Testis (tissue), 3 donors: ENCODE data around the gene KISS1R. TPM values are rescaled to one million over a fixed set of nuclear protein-coding genes. Genes with fewer than 3 reads are reported as not detected.

Experiments
- DNase-seq: peaks from one replicate; pipeline ENCODE4 v3.0.0-alpha.2; 2019
- H3K27ac ChIP-seq, 2 donors: fragments of 200-600 bp; sonication (generic); one replicate each; pipeline ENCODE4 v1.5.1; 2019
- H3K27me3 ChIP-seq: fragments of 200-600 bp; sonication (generic); one replicate; pipeline ENCODE4 v1.5.1; 2019
- H3K36me3 ChIP-seq: fragments of 200-600 bp; sonication (generic); one replicate; pipeline ENCODE4 v1.5.1; 2017; ENCODE audit warnings: low read depth; ENCODE audit errors: missing control alignments
- H3K4me1 ChIP-seq: fragments of 200-600 bp; sonication (generic); one replicate; pipeline ENCODE4 v1.5.1; 2019
- H3K4me3 ChIP-seq, 2 donors: fragments of 200-600 bp; sonication (generic); one replicate each; pipeline ENCODE4 v1.5.1; 2017 to 2019
- H3K9me3 ChIP-seq: fragments of 200-600 bp; sonication (generic); one replicate; pipeline ENCODE4 v1.5.1; 2017
- CTCF ChIP-seq, 3 experiments: fragments of 450-650 bp in 2 of 3; fragments of 200-600 bp in 1 of 3; sonication (generic) in 1 of 3; IDR thresholded peaks; one replicate each; pipeline ENCODE4 v1.5.1; 2016 to 2019; ENCODE audit warnings: antibody characterized with exemption in 3 of 3, mild to moderate bottlenecking in 2 of 3, moderate library complexity in 1 of 3
- POLR2A ChIP-seq: fragments of 450-650 bp; IDR thresholded peaks from one replicate; pipeline ENCODE4 v1.6.1; 2017; ENCODE audit warnings: antibody characterized with exemption, mild to moderate bottlenecking, moderate library complexity
- WGBS, 2 donors: methylation state at CpG; one replicate each; pipeline ENCODE4 v1.1.5; 2018; 5-methylcytosine and 5-hydroxymethylcytosine counted together
- intact Hi-C: fragments of 100-400 bp; cut with DNase I; formaldehyde crosslinking; loops from one replicate; pipeline ENCODE4 v1.15.1; 2023; ENCODE audit warnings: low total_unique reads
- polyA plus RNA-seq: library from polyadenylated mRNA; stranded (reverse); fragments of 350-450 nt; fragmentation: Illumina TruSeq; extraction: RNeasy Lipid Tissue Mini Kit (QIAGEN cat#74804); gene quantifications from one replicate; pipeline ENCODE4 v1.2.3, GENCODE V29; 2014; ENCODE audit warnings: low read depth, low replicate concordance; ENCODE audit not compliant: insufficient read depth
- total RNA-seq, 2 donors: library from RNA; depleted of rRNA; stranded (reverse); fragments of >200 nt; gene quantifications; one replicate each; pipeline ENCODE4 v1.2.3, GENCODE V29; 2016

Gene KISS1R
- total and polyA plus RNA-seq, 3 donors from 2014 or later: not detected

DNA sequence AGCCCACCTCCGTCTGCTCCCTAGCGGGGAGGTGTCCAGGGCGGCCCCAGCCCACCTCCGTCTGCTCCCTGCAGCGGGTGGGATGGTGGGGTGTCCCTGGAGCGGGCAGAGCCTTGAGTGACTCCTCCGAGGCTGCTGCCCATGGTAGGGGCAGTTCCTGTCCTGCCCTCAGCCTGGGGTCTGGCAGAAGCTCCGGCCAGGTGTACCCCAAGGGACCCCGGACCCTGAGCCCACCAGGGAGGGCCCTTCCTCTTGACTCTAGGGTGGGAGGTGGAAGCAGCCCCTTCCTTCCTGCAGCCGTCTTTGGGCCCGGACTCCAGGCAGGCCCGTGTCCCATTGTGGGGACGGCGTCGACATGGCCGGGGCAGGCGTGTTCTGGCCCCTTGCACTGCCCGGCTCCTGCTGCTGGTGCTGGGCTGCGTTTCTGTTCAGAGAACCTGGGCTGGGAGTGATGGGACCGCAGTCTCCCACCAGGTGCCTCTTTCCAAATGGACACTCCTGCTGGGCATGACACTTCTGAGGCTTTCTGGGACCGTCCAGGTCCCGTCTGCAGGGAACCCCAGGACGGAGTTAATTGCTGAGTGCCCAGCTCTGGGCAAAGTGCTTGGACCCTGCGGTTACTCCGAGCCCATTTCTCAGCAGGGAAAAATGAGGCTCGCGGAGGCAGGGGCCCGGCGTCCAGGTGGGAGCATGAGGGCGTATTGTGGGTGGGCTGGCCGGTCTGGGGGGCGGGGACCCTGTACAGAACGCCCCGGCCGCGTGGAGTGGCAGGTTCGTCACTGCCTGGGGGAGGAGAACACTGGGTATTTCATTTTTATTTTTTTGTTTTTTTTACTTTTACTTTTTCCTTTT lies 28.5 kb downstream of the KISS1R start:
- intact Hi-C loops: no loop called here
- Histone ChIP-seq H3K27ac (no peak overlapping the region), H3K4me1 (peaks cover 14% of the 10 kb centered on the region), H3K36me3 (no peaks in the 10 kb centered on the region), H3K4me3 (no peak overlapping the region), H3K9me3 (no peaks in the 10 kb centered on the region), H3K27me3 (no peaks in the 10 kb centered on the region)
- no peak for DNase-seq
- WGBS, 2 donors: 91 to 93% methylated on average over 17 to 37 of the region's 37 CpGs
- TF ChIP-seq CTCF (IDR thresholded peaks at IDR 0.05) (no peak), POLR2A (no peak)

GRCh38 chr19:947090-947706 lies 30.1 kb downstream of the KISS1R start:
- H3K27ac ChIP-seq: no peak overlapping the region
- intact Hi-C loops: no loop called here
- 88 to 95% methylated on average over 8 to 30 of the region's 30 CpGs for WGBS, 2 donors
- no peak overlapping the region for H3K4me3 ChIP-seq
- H3K9me3 ChIP-seq: no peaks in the 10 kb centered on the region
- TF ChIP-seq CTCF (IDR thresholded peaks at IDR 0.05) (no peak), POLR2A (no peak)
- no peaks in the 10 kb centered on the region for H3K36me3 ChIP-seq
- H3K4me1 ChIP-seq: peaks cover 11% of the 10 kb centered on the region
- H3K27me3 ChIP-seq: no peaks in the 10 kb centered on the region
- no peak for DNase-seq

GRCh38 chr19:947707-948539 lies 30.8 kb downstream of the KISS1R start:
- DNase-seq: peak; percentile 49
- Histone ChIP-seq H3K27me3 (no peaks in the 10 kb centered on the region), H3K36me3 (no peaks in the 10 kb centered on the region), H3K9me3 (no peaks in the 10 kb centered on the region), H3K27ac (no peak overlapping the region), H3K4me1 (peaks cover 11% of the 10 kb centered on the region), H3K4me3 (no peak overlapping the region)
- TF ChIP-seq CTCF (IDR thresholded peaks at IDR 0.05) (no peak), POLR2A (no peak)
- intact Hi-C loops: no loop called here
- WGBS, 2 donors: 88 to 94% methylated on average over 13 to 46 of the region's 47 CpGs

- Histone ChIP-seq H3K27me3 (no peaks in the 10 kb centered on the region), H3K36me3 (no peaks in the 10 kb centered on the region), H3K4me3 (no peak overlapping the region), H3K4me1 (peaks cover 6% of the 10 kb centered on the region), H3K27ac (no peak overlapping the region), H3K9me3 (no peaks in the 10 kb centered on the region)
- no peak for DNase-seq
- WGBS, 2 donors: 87 to 93% methylated on average over 15 to 24 of the region's 25 CpGs
- intact Hi-C loops: no loop called here
- TF ChIP-seq CTCF (IDR thresholded peaks at IDR 0.05) (no peak), POLR2A (no peak)
These were observed 31.8 kb downstream of the KISS1R start for GRCh38 chr19:948842-949496.
